MM.1S (cell line): Measurements from ENCODE around the gene APPL1.
"Not testable (repeated sequence)": the region's sequence is repeated elsewhere in the genome, so short reads cannot be mapped to it uniquely, and the experiment has no call there.

Source experiments
- DNase-seq: peaks from one replicate; pipeline ENCODE4 v3.0.0-alpha.2; 2015
- H2AFZ ChIP-seq: fragments of 300-600 bp; sonication (generic); 2 replicates; pipeline ENCODE4 v1.6.0; 2016; ENCODE audit warnings: antibody characterized with exemption, low read length
- H3F3A ChIP-seq: fragments of 300-600 bp; sonication (generic); 2 replicates; pipeline ENCODE4 v1.6.1; 2016; ENCODE audit warnings: mild to moderate bottlenecking, antibody characterized with exemption, low read length, moderate library complexity, mixed read lengths; ENCODE audit not compliant: insufficient read depth
- H3K27ac ChIP-seq: fragments of 300-600 bp; sonication (generic); 2 replicates; pipeline ENCODE4 v1.5.1; 2016; ENCODE audit warnings: mild to moderate bottlenecking, low read length
- H3K27me3 ChIP-seq: fragments of 300-600 bp; sonication (generic); replicated peaks from 2 replicates; pipeline ENCODE4 v1.6.0; 2016; ENCODE audit warnings: low read length; ENCODE audit not compliant: insufficient read depth
- H3K36me3 ChIP-seq: fragments of 300-600 bp; sonication (generic); replicated peaks from 2 replicates; pipeline ENCODE4 v1.6.1; 2016; ENCODE audit warnings: mild to moderate bottlenecking, low read length, mixed read lengths; ENCODE audit not compliant: insufficient read depth
- H3K4me1 ChIP-seq: fragments of 300-600 bp; sonication (generic); 2 replicates; pipeline ENCODE4 v1.6.1; 2016; ENCODE audit warnings: low read length, mixed read lengths
- H3K4me2 ChIP-seq: fragments of 300-600 bp; sonication (generic); 2 replicates; pipeline ENCODE4 v1.6.0; 2016; ENCODE audit warnings: low read depth, low read length
- H3K4me3 ChIP-seq: fragments of 300-600 bp; sonication (generic); 2 replicates; pipeline ENCODE4 v1.5.1; 2016; ENCODE audit warnings: low read length, mixed read lengths
- H3K79me2 ChIP-seq: fragments of 300-600 bp; sonication (generic); 2 replicates; pipeline ENCODE4 v1.6.1; 2016; ENCODE audit warnings: mixed run types, low read length, mixed read lengths
- H3K9ac ChIP-seq: fragments of 300-600 bp; sonication (generic); 2 replicates; pipeline ENCODE4 v1.6.1; 2016; ENCODE audit warnings: low read length, mixed read lengths
- H3K9me2 ChIP-seq: fragments of 300-600 bp; sonication (generic); replicated peaks from 2 replicates; pipeline ENCODE4 v1.6.1; 2016; ENCODE audit warnings: mild to moderate bottlenecking, low read length, mixed read lengths; ENCODE audit not compliant: insufficient read depth
- H3K9me3 ChIP-seq: fragments of 300-600 bp; sonication (generic); replicated peaks from 2 replicates; pipeline ENCODE4 v1.6.1; 2016; ENCODE audit warnings: mild to moderate bottlenecking, low read length, mixed read lengths; ENCODE audit not compliant: insufficient read depth
- H4K20me1 ChIP-seq: fragments of 300-600 bp; sonication (generic); 2 replicates; pipeline ENCODE4 v1.6.1; 2016; ENCODE audit warnings: mild to moderate bottlenecking, low read length, moderate library complexity, mixed read lengths; ENCODE audit not compliant: insufficient read depth
- CTCF ChIP-seq: fragments of 300-600 bp; sonication (generic); IDR thresholded peaks from 2 replicates; pipeline ENCODE4 v1.5.1; 2016; ENCODE audit warnings: antibody characterized with exemption, low read length, mixed read lengths
- EZH2 ChIP-seq: fragments of 300-600 bp; sonication (generic); optimal IDR thresholded peaks from 2 replicates; pipeline ENCODE3; 2017; ENCODE audit warnings: low read depth, mild to moderate bottlenecking, antibody characterized with exemption, low read length, mixed read lengths
- EZH2phosphoT487 ChIP-seq: fragments of 300-600 bp; sonication (generic); IDR thresholded peaks from 2 replicates; pipeline ENCODE4 v1.6.1; 2018; ENCODE audit warnings: antibody characterized with exemption, low read length

APPL1 gene

GRCh38 chr3:57292897-57293526 is 65.5 kb downstream of the APPL1 start:
- Histone ChIP-seq H2AFZ (no peak overlapping the region), H3K4me3 (no peak overlapping the region), H3K79me2 (no peaks in the 10 kb centered on the region), H3K27ac (no peak overlapping the region), H3K4me1 (no peaks in the 10 kb centered on the region), H3K36me3 (no peaks in the 10 kb centered on the region), H3K27me3 (no peaks in the 10 kb centered on the region), H3K9me2 (no peaks in the 10 kb centered on the region), H3F3A (no peaks in the 10 kb centered on the region), H3K4me2 (no peak overlapping the region), H4K20me1 (no peaks in the 10 kb centered on the region), H3K9me3 (no peaks in the 10 kb centered on the region), H3K9ac (no peak overlapping the region)
- TF ChIP-seq CTCF (no peak), EZH2phosphoT487 (no peak), EZH2 (no peak)
- no peak for DNase-seq

GRCh38 chr3:57298041-57298440 is 70.5 kb downstream of the APPL1 start:
- Histone ChIP-seq H3K9ac (no peak overlapping the region), H3K36me3 (no peaks in the 10 kb centered on the region), H2AFZ (no peak overlapping the region), H3K4me1 (no peaks in the 10 kb centered on the region), H3K27me3 (no peaks in the 10 kb centered on the region), H3K4me2 (no peak overlapping the region), H3K4me3 (no peak overlapping the region), H3K9me3 (no peaks in the 10 kb centered on the region), H3K79me2 (no peaks in the 10 kb centered on the region), H3K27ac (no peak overlapping the region), H3K9me2 (no peaks in the 10 kb centered on the region), H4K20me1 (no peaks in the 10 kb centered on the region), H3F3A (no peaks in the 10 kb centered on the region)
- DNase-seq, result no peak
- TF ChIP-seq EZH2phosphoT487 (no peak), CTCF (no peak), EZH2 (no peak)

GRCh38 chr3:57303520-57303919 is 76.0 kb downstream of the APPL1 start:
- H3K9me2 ChIP-seq, H3K4me2 ChIP-seq, H2AFZ ChIP-seq, H3K9ac ChIP-seq, H3K79me2 ChIP-seq, H3K36me3 ChIP-seq, H3K9me3 ChIP-seq, H3K4me1 ChIP-seq, H3K4me3 ChIP-seq, DNase-seq, H3F3A ChIP-seq, H3K27me3 ChIP-seq, H4K20me1 ChIP-seq, H3K27ac ChIP-seq: not testable (repeated sequence)

GRCh38 chr3:57309769-57310360 is 82.3 kb downstream of the APPL1 start:
- Histone ChIP-seq H3F3A (no peaks in the 10 kb centered on the region), H3K27me3 (no peaks in the 10 kb centered on the region), H3K36me3 (no peaks in the 10 kb centered on the region), H3K9me3 (no peaks in the 10 kb centered on the region), H3K27ac (no peak overlapping the region), H3K9me2 (no peaks in the 10 kb centered on the region), H4K20me1 (no peaks in the 10 kb centered on the region), H3K4me3 (no peak overlapping the region), H2AFZ (no peak overlapping the region), H3K4me2 (no peak overlapping the region), H3K9ac (no peak overlapping the region), H3K4me1 (no peaks in the 10 kb centered on the region), H3K79me2 (no peaks in the 10 kb centered on the region)
- TF ChIP-seq EZH2phosphoT487 (no peak), CTCF (no peak), EZH2 (no peak)
- DNase-seq, result no peak
